Subcutaneous abdominal adipose tissue (tissue), 5 donors: ENCODE results near the gene RNF32.

Source experiments
- H3K27ac ChIP-seq: one replicate; pipeline ENCODE4 v1.7.0; 2013; ENCODE audit warnings: low read depth, mild to moderate bottlenecking, inconsistent platforms, low read length, moderate library complexity
- H3K27me3 ChIP-seq, 5 donors: one replicate each; pipeline ENCODE4 v1.7.0; 2013; ENCODE audit warnings: low read length in 5 of 5, inconsistent platforms in 1 of 5; ENCODE audit not compliant: control insufficient read depth in 5 of 5, insufficient read depth in 4 of 5
- H3K36me3 ChIP-seq, 5 donors: one replicate each; pipeline ENCODE4 v1.7.0; 2013; ENCODE audit warnings: low read length in 5 of 5; ENCODE audit not compliant: control insufficient read depth in 5 of 5, insufficient read depth in 5 of 5
- H3K4me1 ChIP-seq, 5 donors: one replicate each; pipeline ENCODE4 v1.7.0; 2013; ENCODE audit warnings: low read length in 5 of 5, mild to moderate bottlenecking in 3 of 5, moderate library complexity in 1 of 5; ENCODE audit not compliant: control insufficient read depth in 5 of 5, insufficient read depth in 5 of 5
- H3K4me3 ChIP-seq, 5 donors: one replicate each; pipeline ENCODE4 v1.7.0; 2013; ENCODE audit warnings: low read length in 5 of 5, low read depth in 1 of 5
- H3K9ac ChIP-seq, 5 donors: one replicate each; pipeline ENCODE4 v1.7.0; 2013; ENCODE audit warnings: low read length in 5 of 5, mild to moderate bottlenecking in 4 of 5, moderate library complexity in 3 of 5
- H3K9me3 ChIP-seq, 5 donors: one replicate each; pipeline ENCODE4 v1.7.0; 2013; ENCODE audit warnings: low read length in 5 of 5; ENCODE audit not compliant: control insufficient read depth in 5 of 5
- donor health status: healthy.
- donor health status: healthy.
- donor health status: healthy.
- donor health status: healthy.
- donor health status: healthy.

The RNF32 gene

GRCh38 chr7:156725073-156725472 lies 84.5 kb downstream of the RNF32 start:
- no peaks in the 10 kb centered on the region for H3K27me3 ChIP-seq
- no peaks in the 10 kb centered on the region for H3K9me3 ChIP-seq
- H3K27ac ChIP-seq: no peak overlapping the region
- no peak overlapping the region for H3K4me3 ChIP-seq
- peaks cover 0 to 4% (median 0%) of the 10 kb centered on the region in 5 donors for H3K4me1 ChIP-seq
- H3K9ac ChIP-seq: no peak overlapping the region
- peaks cover 0 to 8% (median 3%) of the 10 kb centered on the region in 5 donors for H3K36me3 ChIP-seq

DNA sequence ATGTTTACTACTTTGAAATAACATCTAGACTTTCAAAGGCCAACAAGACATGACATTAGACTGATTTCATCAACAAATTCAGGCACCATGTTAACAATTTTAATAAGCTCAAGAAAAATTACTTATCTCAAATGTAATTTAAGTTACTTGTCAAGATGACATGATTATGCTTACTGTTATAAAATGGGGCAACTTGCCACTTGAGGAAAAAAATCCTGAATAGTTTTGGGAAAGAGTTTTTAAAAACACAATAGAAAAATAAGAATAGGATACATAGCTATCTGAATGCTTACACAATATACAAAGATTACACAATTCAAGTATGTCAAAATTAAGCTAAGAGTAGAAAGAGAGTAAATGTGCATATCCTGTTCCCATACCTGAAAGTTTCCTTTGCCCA lies 85.4 kb downstream of the RNF32 start:
- Histone ChIP-seq H3K4me1 (peaks cover 0 to 5% (median 0%) of the 10 kb centered on the region in 5 donors), H3K27ac (no peak overlapping the region), H3K9me3 (no peaks in the 10 kb centered on the region), H3K27me3 (no peaks in the 10 kb centered on the region), H3K36me3 (peaks cover 0 to 8% (median 3%) of the 10 kb centered on the region in 5 donors), H3K9ac (no peak overlapping the region), H3K4me3 (no peak overlapping the region)
